AG10803 (cell line): ENCODE results near the gene SPOCK1.

Source experiments
- DNase-seq: peaks from one replicate; pipeline ENCODE4 v3.0.0; 2010; ENCODE audit warnings: low read depth
- H3K4me3 ChIP-seq: 2 replicates; pipeline ENCODE4 v1.5.1; 2011; ENCODE audit warnings: mild to moderate bottlenecking, low read length, control low read depth
- CTCF ChIP-seq: conservative IDR thresholded peaks from 2 replicates; pipeline ENCODE4 v1.5.1; 2011; ENCODE audit warnings: mild to moderate bottlenecking, low read length, control low read depth, inconsistent platforms

SPOCK1 gene

GRCh38 chr5:137357436-137357835 is 141.7 kb downstream of the SPOCK1 start:
- TF ChIP-seq CTCF = no peak
- H3K4me3 ChIP-seq = no peak overlapping the region
- DNase-seq = no peak

GRCh38 chr5:137356127-137356526 is 143.0 kb downstream of the SPOCK1 start:
- DNase-seq = no peak
- H3K4me3 ChIP-seq = no peak overlapping the region

GRCh38 chr5:137355708-137356107 is 143.4 kb downstream of the SPOCK1 start:
- DNase-seq = no peak

More at GRCh38 chr5:137356127-137356526, 143.0 kb downstream of the SPOCK1 start:
- no peak for TF ChIP-seq CTCF

GRCh38 chr5:137352095-137352494 is 147.0 kb downstream of the SPOCK1 start:
- no peak for DNase-seq
- H3K4me3 ChIP-seq = no peak overlapping the region
- TF ChIP-seq CTCF = no peak

More at GRCh38 chr5:137355708-137356107, 143.4 kb downstream of the SPOCK1 start:
- no peak overlapping the region for H3K4me3 ChIP-seq
- TF ChIP-seq CTCF = no peak

GRCh38 chr5:137350791-137351190 is 148.3 kb downstream of the SPOCK1 start:
- TF ChIP-seq CTCF = no peak
- H3K4me3 ChIP-seq = no peak overlapping the region
- DNase-seq = no peak

GRCh38 chr5:137348759-137349158 is 150.4 kb downstream of the SPOCK1 start:
- no peak for TF ChIP-seq CTCF
- no peak overlapping the region for H3K4me3 ChIP-seq
- no peak for DNase-seq

GRCh38 chr5:137347865-137348264 is 151.3 kb downstream of the SPOCK1 start:
- no peak for DNase-seq
- no peak for TF ChIP-seq CTCF
- H3K4me3 ChIP-seq = no peak overlapping the region
